GM06990 (cell line): ENCODE measurements around the gene DMWD.

Experiments
- DNase-seq: peaks from one replicate; pipeline ENCODE4 v3.0.0-alpha.2; 2011; ENCODE audit not compliant: insufficient read length; ENCODE audit errors: extremely low read depth
- H3K27me3 ChIP-seq: replicated peaks from 2 replicates; pipeline ENCODE4 v1.6.0; 2011; ENCODE audit warnings: low read length; ENCODE audit not compliant: control insufficient read depth, insufficient read depth
- H3K36me3 ChIP-seq: 2 replicates; pipeline ENCODE4 v1.5.1; 2011; ENCODE audit warnings: low read length; ENCODE audit not compliant: control insufficient read depth, insufficient read depth
- H3K4me3 ChIP-seq: replicated peaks from 2 replicates; pipeline ENCODE4 v1.5.1; 2011; ENCODE audit warnings: low read depth, mild to moderate bottlenecking, control low read depth, low read length
- TF ChIP-seq, protein P1 (sequence below): IDR thresholded peaks from 2 replicates; pipeline ENCODE4 v1.5.1; 2011; ENCODE audit warnings: low read length, control low read depth, mild to moderate bottlenecking, inconsistent platforms; ENCODE audit not compliant: insufficient read depth, poor library complexity, severe bottlenecking

DMWD gene

DNA sequence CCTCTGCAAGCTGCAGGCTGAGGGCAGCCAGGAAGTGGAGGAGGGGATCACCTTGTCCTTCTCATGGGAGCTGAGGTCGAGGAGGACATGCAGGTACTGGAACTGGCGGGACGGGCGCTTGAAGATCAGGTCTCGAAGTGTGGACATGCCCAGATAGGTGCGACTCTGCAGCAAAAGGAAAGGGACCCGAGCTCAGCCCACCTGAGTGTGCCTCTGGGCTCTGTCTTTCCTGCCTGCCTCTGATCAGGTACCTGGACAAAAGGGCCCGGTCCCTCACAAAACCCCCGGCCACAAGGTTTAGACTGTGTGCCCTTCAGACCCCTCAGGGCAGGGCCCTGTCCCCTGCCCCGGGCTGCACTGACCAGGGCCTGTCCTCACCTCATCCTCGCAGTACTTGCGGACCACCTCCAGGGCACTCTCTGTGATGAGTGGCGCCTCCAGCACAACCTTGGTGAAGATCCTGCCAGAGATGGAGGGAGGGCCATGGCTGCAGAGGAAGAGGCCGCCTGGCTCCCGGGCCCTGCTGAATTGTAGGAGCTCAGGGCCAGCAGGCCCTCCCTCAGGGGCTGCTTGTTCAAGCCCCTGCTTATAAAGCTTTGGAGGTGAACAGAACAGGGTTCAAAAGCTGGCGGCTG, 34.9 kb upstream of the DMWD start:
- no peak overlapping the region for H3K4me3 ChIP-seq
- no peaks in the 10 kb centered on the region for H3K27me3 ChIP-seq
- peaks cover 72% of the 10 kb centered on the region for H3K36me3 ChIP-seq
- no peak for DNase-seq
- TF ChIP-seq, protein P1, sequence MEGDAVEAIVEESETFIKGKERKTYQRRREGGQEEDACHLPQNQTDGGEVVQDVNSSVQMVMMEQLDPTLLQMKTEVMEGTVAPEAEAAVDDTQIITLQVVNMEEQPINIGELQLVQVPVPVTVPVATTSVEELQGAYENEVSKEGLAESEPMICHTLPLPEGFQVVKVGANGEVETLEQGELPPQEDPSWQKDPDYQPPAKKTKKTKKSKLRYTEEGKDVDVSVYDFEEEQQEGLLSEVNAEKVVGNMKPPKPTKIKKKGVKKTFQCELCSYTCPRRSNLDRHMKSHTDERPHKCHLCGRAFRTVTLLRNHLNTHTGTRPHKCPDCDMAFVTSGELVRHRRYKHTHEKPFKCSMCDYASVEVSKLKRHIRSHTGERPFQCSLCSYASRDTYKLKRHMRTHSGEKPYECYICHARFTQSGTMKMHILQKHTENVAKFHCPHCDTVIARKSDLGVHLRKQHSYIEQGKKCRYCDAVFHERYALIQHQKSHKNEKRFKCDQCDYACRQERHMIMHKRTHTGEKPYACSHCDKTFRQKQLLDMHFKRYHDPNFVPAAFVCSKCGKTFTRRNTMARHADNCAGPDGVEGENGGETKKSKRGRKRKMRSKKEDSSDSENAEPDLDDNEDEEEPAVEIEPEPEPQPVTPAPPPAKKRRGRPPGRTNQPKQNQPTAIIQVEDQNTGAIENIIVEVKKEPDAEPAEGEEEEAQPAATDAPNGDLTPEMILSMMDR: no peak

DNA sequence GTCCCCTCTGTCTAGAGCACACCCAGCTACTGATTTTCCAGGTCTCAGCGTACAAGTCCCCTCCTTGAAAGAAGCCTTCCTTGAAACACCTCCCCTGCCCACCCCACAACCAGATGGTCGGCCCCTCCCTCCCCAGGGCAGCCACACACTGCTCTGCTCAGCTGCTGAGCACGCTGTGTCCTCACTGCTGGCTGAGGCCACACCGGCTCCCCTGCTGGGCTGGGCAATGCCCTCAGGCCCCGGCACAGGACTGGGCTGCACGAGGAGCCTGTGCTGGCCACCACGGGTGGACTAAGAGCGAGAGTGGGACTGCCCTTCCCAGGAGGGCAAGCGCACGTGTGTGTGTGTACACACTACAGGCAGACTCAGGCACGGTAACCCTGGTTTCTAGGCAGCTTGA, 34.3 kb upstream of the DMWD start:
- TF ChIP-seq, protein P1: no peak
- H3K4me3 ChIP-seq: no peak overlapping the region
- no peak for DNase-seq
- peaks cover 67% of the 10 kb centered on the region for H3K36me3 ChIP-seq
- H3K27me3 ChIP-seq: no peaks in the 10 kb centered on the region

DNA sequence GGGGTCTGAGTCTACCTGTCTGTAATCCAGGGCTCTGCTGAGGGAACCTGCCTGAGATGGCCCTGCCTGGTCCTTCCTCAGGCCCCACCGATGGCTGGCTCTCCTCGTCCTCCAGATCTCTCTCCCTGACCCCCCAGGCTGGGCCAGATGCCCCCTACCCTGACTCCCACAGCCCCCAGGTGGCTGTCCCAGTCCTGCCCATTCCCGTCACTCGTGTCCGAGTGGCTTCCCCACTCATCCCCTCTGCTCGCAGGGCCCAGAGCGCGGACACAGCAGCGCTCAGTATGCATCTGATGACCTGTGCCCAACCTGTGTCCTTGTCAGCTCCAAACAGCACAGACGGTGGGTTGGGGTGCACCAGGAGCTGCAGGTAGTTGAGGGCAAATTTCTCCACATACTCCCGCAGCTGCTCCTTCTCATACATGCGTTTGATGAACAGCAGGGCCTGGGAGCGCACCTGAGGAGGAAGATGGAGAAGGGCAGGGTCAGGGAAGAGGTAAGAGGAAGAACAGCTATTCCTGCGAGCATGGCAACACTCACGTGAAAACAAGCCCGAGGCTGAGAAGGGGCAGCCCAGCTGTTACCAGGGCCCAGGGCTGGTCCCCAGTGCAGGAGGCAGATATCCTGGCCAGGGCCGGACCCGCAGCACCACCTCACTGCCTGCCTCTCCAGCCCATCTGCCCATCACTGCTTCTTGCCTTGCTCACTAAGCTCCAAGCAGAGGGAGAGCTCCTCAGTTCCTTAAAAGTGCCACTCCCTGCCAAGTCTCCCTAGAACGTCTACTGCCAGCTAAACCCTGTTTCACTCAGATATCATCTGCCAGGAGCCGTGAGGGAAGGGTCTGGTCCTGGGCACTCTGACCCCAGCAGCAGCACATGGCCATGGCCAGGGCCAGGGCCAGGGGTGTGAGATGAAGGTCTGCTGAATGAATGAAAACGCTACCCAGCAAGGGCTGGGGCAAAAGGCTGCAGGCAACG, 33.6 kb upstream of the DMWD start:
- no peak overlapping the region for H3K4me3 ChIP-seq
- TF ChIP-seq, protein P1: no peak
- H3K36me3 ChIP-seq: peaks cover 67% of the 10 kb centered on the region
- H3K27me3 ChIP-seq: no peaks in the 10 kb centered on the region
- no peak for DNase-seq

DNA sequence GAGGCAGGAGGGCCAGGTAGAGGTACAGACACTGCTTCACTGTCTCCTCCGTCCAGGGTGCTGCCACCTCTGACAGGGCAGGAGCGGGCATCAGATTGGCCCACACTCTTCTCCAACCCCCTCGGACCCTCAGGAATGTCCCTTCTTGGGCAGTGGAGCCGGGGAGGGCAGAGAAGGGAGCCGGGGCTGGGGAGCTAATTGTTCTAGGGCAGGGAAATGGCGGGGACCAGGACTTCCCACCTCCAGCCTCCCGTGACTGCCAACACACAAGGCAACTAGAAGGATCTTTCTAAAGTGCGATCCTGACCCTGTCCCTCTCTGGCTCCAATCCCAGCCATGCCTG, 32.6 kb upstream of the DMWD start:
- DNase-seq: no peak
- TF ChIP-seq, protein P1: no peak
- Histone ChIP-seq H3K27me3 (no peaks in the 10 kb centered on the region), H3K4me3 (no peak overlapping the region), H3K36me3 (peaks cover 69% of the 10 kb centered on the region)

GRCh38 chr19:45824531-45825262, 32.1 kb upstream of the DMWD start:
- no peak for DNase-seq
- Histone ChIP-seq H3K4me3 (no peak overlapping the region), H3K36me3 (peaks cover 65% of the 10 kb centered on the region), H3K27me3 (no peaks in the 10 kb centered on the region)
- TF ChIP-seq, protein P1: no peak
